HG03097 (cell line): ENCODE data around the gene PMEPA1.

Experiments
- ATAC-seq: cut with Tn5 transposase; IDR thresholded peaks from one replicate; pipeline ENCODE4 v1.9.1; 2021; ENCODE audit not compliant: unreplicated experiment, low FRiP score

Gene PMEPA1

GRCh38 chr20:57614490-57615444, 95.0 kb downstream of the PMEPA1 start:
- no peak for ATAC-seq

- no peak for ATAC-seq
Measured at GRCh38 chr20:57613481-57613921, 96.3 kb downstream of the PMEPA1 start.

- no peak for ATAC-seq
Measured at GRCh38 chr20:57612916-57613315, 96.9 kb downstream of the PMEPA1 start.

- no peak for ATAC-seq
Measured at GRCh38 chr20:57612436-57612835, 97.4 kb downstream of the PMEPA1 start.

- ATAC-seq: no peak
Measured at GRCh38 chr20:57611586-57612311, 98.1 kb downstream of the PMEPA1 start.

- no peak for ATAC-seq
Measured at GRCh38 chr20:57610261-57610952, 99.4 kb downstream of the PMEPA1 start.

GRCh38 chr20:57609842-57610167, 100.0 kb downstream of the PMEPA1 start:
- no peak for ATAC-seq

- no peak for ATAC-seq
Measured at GRCh38 chr20:57609086-57609841, 100.6 kb downstream of the PMEPA1 start.

- no peak for ATAC-seq
Measured at GRCh38 chr20:57608516-57608915, 101.3 kb downstream of the PMEPA1 start.

GRCh38 chr20:57605878-57606277, 103.9 kb downstream of the PMEPA1 start:
- no peak for ATAC-seq

GRCh38 chr20:57605045-57605444, 104.8 kb downstream of the PMEPA1 start:
- ATAC-seq: no peak

GRCh38 chr20:57603120-57603519, 106.7 kb downstream of the PMEPA1 start:
- no peak for ATAC-seq

- ATAC-seq: no peak
Measured at GRCh38 chr20:57601737-57602136, 108.1 kb downstream of the PMEPA1 start.

- no peak for ATAC-seq
Measured at GRCh38 chr20:57601211-57601570, 108.6 kb downstream of the PMEPA1 start.

GRCh38 chr20:57600320-57601210, 109.2 kb downstream of the PMEPA1 start:
- no peak for ATAC-seq

- ATAC-seq: no peak
Measured at GRCh38 chr20:57598491-57598890, 111.3 kb downstream of the PMEPA1 start.
